Right lobe of liver (tissue), 6 donors: ENCODE data around the gene CCL14. TPM values are rescaled to one million over a fixed set of nuclear protein-coding genes. Genes with fewer than 3 reads are reported as not detected.

Source experiments
- ATAC-seq, 4 donors: fragments of 200-7000 bp; cut with Tn5 transposase; one replicate each; pipeline ENCODE4 v1.9.1; 2020; ENCODE audit warnings: mild to moderate bottlenecking in 4 of 4, moderate library complexity in 4 of 4
- DNase-seq, 3 donors: peaks; one replicate each; pipeline ENCODE4 v3.0.0-alpha.2; 2020
- H3K27ac ChIP-seq, 3 donors: fragments of 200-600 bp; one replicate each; pipeline ENCODE4 v1.8.0; 2022
- H3K27me3 ChIP-seq, 2 donors: fragments of 200-600 bp; one replicate each; pipeline ENCODE4 v1.8.0; 2022
- H3K36me3 ChIP-seq, 4 donors: fragments of 200-600 bp; sonication (generic) in 1 of 4; one replicate each; pipeline versions ENCODE4 v1.5.1 to v1.8.0; 2017 to 2022; ENCODE audit warnings: control low read depth in 1 of 4
- H3K4me1 ChIP-seq, 4 donors: fragments of 200-600 bp; sonication (generic) in 1 of 4; one replicate each; pipeline versions ENCODE4 v1.5.1 to v1.8.0; 2017 to 2022; ENCODE audit warnings: control low read depth in 1 of 4
- H3K4me3 ChIP-seq, 3 donors: fragments of 200-600 bp; one replicate each; pipeline ENCODE4 v1.8.0; 2022
- H3K9me3 ChIP-seq, 4 donors: fragments of 200-600 bp; sonication (generic) in 1 of 4; one replicate each; pipeline versions ENCODE4 v1.5.1 to v1.8.0; 2017 to 2022; ENCODE audit warnings: control low read depth in 1 of 4
- CTCF ChIP-seq, 4 donors: fragments of 200-600 bp in 3 of 4; fragments of 450-650 bp in 1 of 4; IDR thresholded peaks; one replicate each; pipeline versions ENCODE4 v1.5.1 to v1.8.0; 2016 to 2022; ENCODE audit warnings: antibody characterized with exemption in 4 of 4, mild to moderate bottlenecking in 2 of 4
- POLR2A ChIP-seq: fragments of 450-650 bp; IDR thresholded peaks from one replicate; pipeline ENCODE4 v1.6.1; 2017; ENCODE audit warnings: antibody characterized with exemption, mild to moderate bottlenecking
- WGBS: methylation state at CpG from one replicate; pipeline ENCODE4 v1.1.6; 2018; ENCODE audit warnings: low coverage, low lambda C conversion rate; ENCODE audit not compliant: insufficient coverage; ENCODE audit errors: missing lambda C conversion rate; 5-methylcytosine and 5-hydroxymethylcytosine counted together
- intact Hi-C, 2 donors: fragments of 100-400 bp; cut with DNase I; formaldehyde crosslinking; loops; one replicate each; pipeline versions ENCODE4 v1.11.2 to v1.14.1; 2022
- total RNA-seq, 6 experiments: library from RNA; depleted of rRNA in 2 of 6; stranded (reverse); fragments of >200 nt in 2 of 6; fragmentation: NEBNext Ultra II Directional in 3 of 6; extraction: Animal tissue kit (Norgen Biotek cat#: 25700) in 3 of 6; gene quantifications; one replicate each; pipeline versions ENCODE4 v1.1.0 to v1.2.4, GENCODE V29; 2016 to 2023
- donor health status: DM: no; HTN: yes; CAD: no.
- donor health status: DM: no; HTN: no; CAD: no.
- donor health status: DM: no; HTN: no; CAD: no.
- donor health status: DM: no; HTN: yes; CAD: no.
- donor health status: DM: no; HTN: yes; CAD: no.

CCL14 gene
- total RNA-seq, 6 experiments from 2014 or later, result 8.9 to 130 (median 30.7) TPM

DNA sequence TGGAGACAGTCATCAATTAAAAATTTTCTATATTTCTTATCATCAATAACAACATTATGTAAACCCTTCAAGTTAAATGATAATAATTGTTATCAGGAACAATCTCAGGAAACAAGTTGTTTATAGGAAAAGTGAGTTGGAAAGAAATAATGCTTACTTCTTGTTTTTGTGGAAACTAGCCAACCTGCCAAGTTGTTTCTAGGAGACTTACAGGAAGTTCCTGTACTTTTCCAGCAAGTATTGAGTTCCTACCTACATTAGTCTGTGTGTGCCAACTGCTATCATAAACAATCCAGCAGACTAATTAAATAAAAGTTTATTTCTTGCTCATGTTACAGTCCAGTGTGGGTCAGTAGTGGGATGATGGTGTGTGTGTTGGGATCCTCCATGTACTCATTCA is 1.6 kb upstream of the CCL14 start:
- ATAC-seq, result no peak
- intact Hi-C loops, result loop anchor here (10.0 kb wide), 2 partner anchors 87 to 157 kb away; no protein-coding TSS in a partner anchor
- no peak for DNase-seq
- Histone ChIP-seq H3K36me3 (no peaks in the 10 kb centered on the region), H3K27me3 (no peaks in the 10 kb centered on the region), H3K4me3 (no peak overlapping the region), H3K9me3 (no peaks in the 10 kb centered on the region), H3K4me1 (peaks cover 0 to 27% (median 12%) of the 10 kb centered on the region in 4 donors), H3K27ac (peak overlapping the region in 1 of 3 donors; percentile 28)
- TF ChIP-seq POLR2A (no peak), CTCF (IDR thresholded peaks at IDR 0.05) (no peak)

DNA sequence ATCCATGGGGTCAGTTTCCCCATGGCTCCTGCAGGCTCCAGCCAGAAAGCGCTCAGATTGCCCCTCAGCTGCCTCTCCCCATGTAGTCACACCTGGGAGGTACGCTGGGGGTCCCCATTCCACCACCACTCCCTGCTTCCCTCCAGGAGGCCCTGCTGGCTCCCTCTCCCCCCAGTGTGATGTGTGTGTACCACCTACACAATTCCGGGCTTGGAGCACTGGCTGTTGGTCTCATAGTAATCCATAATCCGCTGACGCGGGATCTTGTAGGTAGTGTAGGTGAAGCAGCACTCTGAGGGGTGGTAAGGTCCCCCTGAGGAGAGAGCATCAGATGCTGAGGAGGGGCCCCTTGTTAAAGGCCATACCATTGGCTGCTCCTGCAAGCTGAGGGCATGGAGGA is 2.4 kb downstream of the CCL14 start:
- H3K27ac ChIP-seq, result peak overlapping the region in 1 of 3 donors; percentile 18
- ATAC-seq (no peak), DNase-seq (no peak)
- no peak for TF ChIP-seq CTCF (IDR thresholded peaks at IDR 0.05)
- TF ChIP-seq POLR2A, result no peak
- peaks cover 0 to 7% (median 0%) of the 10 kb centered on the region in 4 donors for H3K36me3 ChIP-seq
- WGBS, result 87% methylated on average over 4 of the region's 6 CpGs
- H3K27me3 ChIP-seq, result no peaks in the 10 kb centered on the region
- no peaks in the 10 kb centered on the region for H3K9me3 ChIP-seq
- intact Hi-C loops, result loop anchor here (10.0 kb wide), 2 partner anchors 91 to 161 kb away; no protein-coding TSS in a partner anchor
- peaks cover 0 to 17% (median 6%) of the 10 kb centered on the region in 4 donors for H3K4me1 ChIP-seq
- H3K4me3 ChIP-seq, result peak overlapping the region; percentile 1 to 37 (median 26)

GRCh38 chr17:35982409-35983191 is 3.9 kb downstream of the CCL14 start:
- Histone ChIP-seq H3K4me1 (peaks cover 0 to 32% (median 13%) of the 10 kb centered on the region in 4 donors), H3K27ac (peak overlapping the region; percentile 37 to 88 (median 61)), H3K9me3 (no peaks in the 10 kb centered on the region), H3K27me3 (no peaks in the 10 kb centered on the region), H3K36me3 (peaks cover 0 to 11% (median 0%) of the 10 kb centered on the region in 4 donors), H3K4me3 (no peak overlapping the region)
- TF ChIP-seq POLR2A, result no peak
- no peak for TF ChIP-seq CTCF (IDR thresholded peaks at IDR 0.05)
- intact Hi-C loops, result loop anchor here (10.0 kb wide), 2 partner anchors 92 to 162 kb away; no protein-coding TSS in a partner anchor
- WGBS, result 61% methylated on average over 2 of the region's 3 CpGs
- DNase-seq, result no peak
- no peak for ATAC-seq

- no peaks in the 10 kb centered on the region for H3K9me3 ChIP-seq
- TF ChIP-seq CTCF (IDR thresholded peaks at IDR 0.05), result peak; percentile 42 to 86 (median 64)
- TF ChIP-seq POLR2A, result no peak
- intact Hi-C loops, result loop anchor here (10.0 kb wide), 2 partner anchors 93 to 163 kb away; no protein-coding TSS in a partner anchor
- H3K4me3 ChIP-seq, result peak overlapping the region; percentile 48 to 95 (median 59)
- peak; percentile 71 to 86 (median 74) for ATAC-seq
- peak overlapping the region; percentile 56 to 88 (median 61) for H3K27ac ChIP-seq
- no peaks in the 10 kb centered on the region for H3K27me3 ChIP-seq
- H3K36me3 ChIP-seq, result peaks cover 0 to 11% (median 0%) of the 10 kb centered on the region in 4 donors
- WGBS, result 8% methylated on average over 4 of the region's 4 CpGs
- DNase-seq, result peak; percentile 77 to 89 (median 88)
- H3K4me1 ChIP-seq, result peaks cover 0 to 39% (median 16%) of the 10 kb centered on the region in 4 donors
Measured at GRCh38 chr17:35981908-35982330, 4.6 kb downstream of the CCL14 start.
